ENCODE measurements around the gene BID. TPM values are rescaled to one million over a fixed set of nuclear protein-coding genes. Genes with fewer than 3 reads are reported as not detected.

BID gene
- total and polyA plus RNA-seq, 2 experiments from 2014 or later: 64.6 to 70.7 TPM

DNA sequence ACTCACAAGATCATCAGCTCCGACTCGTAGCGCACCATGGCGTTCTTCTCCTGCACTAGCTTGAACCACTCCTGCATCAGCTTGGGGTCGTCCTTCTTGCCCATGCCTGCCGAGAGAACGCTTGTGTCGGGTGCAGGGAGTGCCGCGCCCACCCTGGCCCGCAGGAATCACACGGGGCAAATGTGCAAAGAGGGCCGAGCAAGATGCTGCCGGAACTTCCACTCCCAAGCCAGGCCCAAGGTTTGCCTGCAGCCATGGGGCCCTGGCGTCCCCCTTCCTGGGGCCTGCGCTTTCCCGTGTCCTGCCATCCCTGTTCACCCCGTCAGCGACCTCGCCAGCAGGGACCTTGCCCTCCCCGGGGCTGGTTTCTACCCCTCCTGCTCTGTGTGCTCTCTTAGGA is 16.9 kb upstream of the BID start:
- no peak overlapping the region for H3K27ac ChIP-seq
- H3F3A ChIP-seq (ENCODE audit: insufficient read depth): no peaks in the 10 kb centered on the region
- no peak overlapping the region for H3K4me3 ChIP-seq
- in situ Hi-C loops (cut with MboI): no loop called here
- DNase-seq: no peak
- H3K4me1 ChIP-seq (ENCODE audit: insufficient read depth): peaks cover 6% of the 10 kb centered on the region; the same call in 1 of the 2 replicates
- H2AFZ ChIP-seq: no peak overlapping the region
- H3K4me2 ChIP-seq (ENCODE audit: unreplicated experiment): no peak overlapping the region
- TF ChIP-seq EZH2phosphoT487 (IDR thresholded peaks at IDR 0.05; ENCODE audit: insufficient read depth, low read depth) (no peak), EZH2 (IDR thresholded peaks at IDR 0.05; ENCODE audit: insufficient read depth, poor library complexity, severe bottlenecking) (no peak)
- H3K36me3 ChIP-seq (ENCODE audit: low read depth): no peaks in the 10 kb centered on the region
- no peaks in the 10 kb centered on the region for H3K9me3 ChIP-seq (ENCODE audit: low read depth)
- no peaks in the 10 kb centered on the region for H3K79me2 ChIP-seq (ENCODE audit: insufficient read depth)
- WGBS, 2 experiments (ENCODE audit: low coverage in 1 of 2, low lambda C conversion rate in 2 of 2, missing lambda C conversion rate in 2 of 2): 94% methylated on average over 19 to 21 of the region's 21 CpGs
- H4K20me1 ChIP-seq (ENCODE audit: insufficient read depth): no peaks in the 10 kb centered on the region
- H3K27me3 ChIP-seq (replicated peaks; ENCODE audit: insufficient read depth): no peaks in the 10 kb centered on the region
- H3K9ac ChIP-seq: no peak overlapping the region
- H3K9me2 ChIP-seq (ENCODE audit: insufficient read depth): no peaks in the 10 kb centered on the region

DNA sequence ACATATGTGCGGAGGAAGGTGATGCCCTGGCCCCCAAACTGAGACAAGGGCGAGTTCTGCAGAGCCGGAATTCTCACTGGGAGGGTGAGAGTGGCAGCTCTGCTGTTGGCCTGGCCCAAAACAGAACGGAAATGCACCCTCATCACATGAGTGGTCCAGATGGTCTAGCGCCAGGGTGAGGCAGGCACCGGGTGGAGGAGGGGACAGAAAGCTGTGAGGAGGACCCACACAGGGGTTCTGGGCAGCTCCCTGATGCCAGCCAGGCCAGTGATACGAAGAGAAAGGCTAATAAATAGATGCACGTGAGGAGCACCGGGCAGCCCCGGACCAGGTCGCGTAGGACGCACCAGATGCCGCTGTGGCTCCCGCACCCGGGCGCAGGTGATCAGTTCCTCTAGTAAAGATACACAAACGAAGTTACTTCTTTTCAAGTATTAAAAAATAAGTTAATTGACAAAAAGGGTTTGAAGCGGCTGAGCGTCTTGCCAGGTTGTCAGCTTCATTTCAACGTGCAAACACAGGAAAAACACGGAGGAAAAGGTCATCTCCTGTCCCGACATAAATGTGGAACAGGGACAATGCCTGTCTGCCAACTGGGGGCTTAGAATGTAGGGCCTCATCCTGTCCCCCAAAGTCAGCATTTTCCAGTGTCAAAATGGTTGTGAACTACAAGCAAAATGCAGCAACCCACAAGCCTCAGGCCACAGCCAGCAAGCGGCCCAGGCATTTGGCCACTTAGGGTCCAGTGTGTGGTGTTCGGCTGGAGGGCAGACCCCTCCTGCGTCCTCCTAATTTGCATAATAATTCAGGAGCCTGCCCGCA is 15.3 kb upstream of the BID start:
- Histone ChIP-seq H3K4me2 (ENCODE audit: unreplicated experiment) (no peak overlapping the region), H3K9me2 (ENCODE audit: insufficient read depth) (no peaks in the 10 kb centered on the region), H3K27ac (no peak overlapping the region), H3K36me3 (ENCODE audit: low read depth) (no peaks in the 10 kb centered on the region), H2AFZ (no peak overlapping the region), H3K9me3 (ENCODE audit: low read depth) (no peaks in the 10 kb centered on the region), H4K20me1 (ENCODE audit: insufficient read depth) (no peaks in the 10 kb centered on the region), H3K27me3 (replicated peaks; ENCODE audit: insufficient read depth) (no peaks in the 10 kb centered on the region), H3K4me3 (no peak overlapping the region), H3K79me2 (ENCODE audit: insufficient read depth) (no peaks in the 10 kb centered on the region), H3F3A (ENCODE audit: insufficient read depth) (no peaks in the 10 kb centered on the region), H3K4me1 (ENCODE audit: insufficient read depth) (peaks cover 6% of the 10 kb centered on the region; the same call in 1 of the 2 replicates), H3K9ac (no peak overlapping the region)
- 93 to 95% methylated on average over 27 of the region's 27 CpGs for WGBS, 2 experiments (ENCODE audit: low coverage in 1 of 2, low lambda C conversion rate in 2 of 2, missing lambda C conversion rate in 2 of 2)
- no peak for TF ChIP-seq EZH2phosphoT487 (IDR thresholded peaks at IDR 0.05; ENCODE audit: insufficient read depth, low read depth)
- no peak for TF ChIP-seq EZH2 (IDR thresholded peaks at IDR 0.05; ENCODE audit: insufficient read depth, poor library complexity, severe bottlenecking)
- in situ Hi-C loops (cut with MboI): loop anchor here (10.0 kb wide), 1 partner anchor 55 kb away; no protein-coding TSS in a partner anchor
- no peak for DNase-seq

DNA sequence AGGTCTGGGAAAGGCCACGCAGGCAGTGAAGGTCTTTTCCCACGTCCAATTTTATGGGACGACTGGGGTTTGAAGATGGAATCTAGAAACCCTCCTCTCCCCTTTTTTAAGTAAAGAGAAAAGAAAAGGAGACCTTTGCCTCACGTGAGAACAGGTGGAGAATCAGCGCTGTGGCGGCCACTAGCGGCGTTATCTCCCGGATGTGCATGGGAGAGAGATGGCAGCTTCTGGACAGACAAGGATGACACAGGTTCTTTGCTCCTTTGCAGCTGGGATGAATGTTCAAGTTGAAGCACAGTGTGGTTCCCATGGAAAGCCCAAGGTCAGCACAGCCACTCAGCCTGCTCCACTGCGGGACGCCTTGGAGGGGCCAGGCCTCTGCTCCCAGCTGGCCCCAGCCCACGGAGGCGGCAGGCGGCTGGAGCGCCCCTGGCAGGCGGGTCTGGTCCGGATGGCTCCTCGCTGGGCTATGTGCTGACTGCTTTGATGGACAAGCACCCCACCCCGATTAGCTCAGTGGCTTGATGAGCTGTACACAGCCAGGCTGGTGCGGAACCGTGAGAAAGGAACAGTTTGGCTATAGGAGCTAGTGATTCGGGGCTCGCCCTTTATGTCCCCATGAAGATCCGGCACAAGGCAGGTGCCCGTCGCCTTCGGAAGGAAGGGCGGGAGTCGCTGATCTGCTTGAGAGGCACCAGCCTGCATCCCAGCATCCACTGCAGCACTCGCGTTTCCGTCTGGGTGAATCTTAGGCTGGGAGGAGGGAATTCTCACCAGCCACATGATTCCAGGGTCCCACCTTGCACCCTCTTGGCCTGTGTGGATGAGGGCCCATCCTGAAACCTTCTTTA is 14.5 kb upstream of the BID start:
- DNase-seq: no peak
- H3K4me3 ChIP-seq: no peak overlapping the region
- no peaks in the 10 kb centered on the region for H3K27me3 ChIP-seq (replicated peaks; ENCODE audit: insufficient read depth)
- H3K9me3 ChIP-seq (ENCODE audit: low read depth): no peaks in the 10 kb centered on the region
- TF ChIP-seq EZH2phosphoT487 (IDR thresholded peaks at IDR 0.05; ENCODE audit: insufficient read depth, low read depth): no peak
- no peak for TF ChIP-seq EZH2 (IDR thresholded peaks at IDR 0.05; ENCODE audit: insufficient read depth, poor library complexity, severe bottlenecking)
- no peaks in the 10 kb centered on the region for H4K20me1 ChIP-seq (ENCODE audit: insufficient read depth)
- no peak overlapping the region for H3K27ac ChIP-seq
- no peaks in the 10 kb centered on the region for H3F3A ChIP-seq (ENCODE audit: insufficient read depth)
- no peak overlapping the region for H3K9ac ChIP-seq
- no peaks in the 10 kb centered on the region for H3K9me2 ChIP-seq (ENCODE audit: insufficient read depth)
- no peaks in the 10 kb centered on the region for H3K79me2 ChIP-seq (ENCODE audit: insufficient read depth)
- WGBS, 2 experiments (ENCODE audit: low coverage in 1 of 2, low lambda C conversion rate in 2 of 2, missing lambda C conversion rate in 2 of 2): 97% methylated on average over 32 of the region's 32 CpGs
- H2AFZ ChIP-seq: no peak overlapping the region
- peaks cover 6% of the 10 kb centered on the region; the same call in 1 of the 2 replicates for H3K4me1 ChIP-seq (ENCODE audit: insufficient read depth)
- no peaks in the 10 kb centered on the region for H3K36me3 ChIP-seq (ENCODE audit: low read depth)
- in situ Hi-C loops (cut with MboI): loop anchor here (10.0 kb wide), 1 partner anchor 56 kb away; no protein-coding TSS in a partner anchor
- no peak overlapping the region for H3K4me2 ChIP-seq (ENCODE audit: unreplicated experiment)

DNA sequence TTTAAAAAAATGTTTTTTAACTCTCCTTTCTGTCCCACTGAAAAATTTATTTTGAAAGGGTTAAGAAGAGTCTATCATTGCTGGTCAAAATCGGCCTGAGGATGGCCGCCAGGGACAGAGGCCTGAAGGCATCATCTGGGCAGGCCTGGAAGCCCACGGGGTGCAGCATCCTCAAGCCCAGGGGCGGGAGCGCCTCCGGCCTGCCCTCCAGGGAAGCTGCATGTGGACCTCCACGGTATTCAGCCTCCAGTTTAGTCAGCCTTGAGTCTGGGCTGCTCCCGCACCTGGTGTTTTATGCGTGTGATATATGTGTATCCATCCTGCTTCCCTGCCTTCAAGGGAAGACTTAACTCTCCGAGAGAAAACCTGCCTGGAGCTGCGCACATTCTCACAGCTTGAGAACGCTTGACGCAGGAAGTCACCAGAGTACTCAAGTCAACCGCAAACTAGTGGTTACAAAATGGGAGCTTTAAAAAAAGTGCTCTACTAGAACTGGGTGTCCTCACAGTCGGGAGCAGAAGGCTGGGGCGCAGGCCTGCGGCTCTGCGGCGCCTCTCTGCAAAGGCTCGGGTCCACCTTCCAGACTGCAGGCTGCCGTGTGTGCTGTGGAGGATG is 13.6 kb upstream of the BID start:
- Histone ChIP-seq H3K4me1 (ENCODE audit: insufficient read depth) (peaks cover 6% of the 10 kb centered on the region; the same call in 1 of the 2 replicates), H3K27me3 (replicated peaks; ENCODE audit: insufficient read depth) (no peaks in the 10 kb centered on the region), H3K27ac (no peak overlapping the region), H3K36me3 (ENCODE audit: low read depth) (no peaks in the 10 kb centered on the region), H3K79me2 (ENCODE audit: insufficient read depth) (no peaks in the 10 kb centered on the region), H4K20me1 (ENCODE audit: insufficient read depth) (no peaks in the 10 kb centered on the region), H3K9me3 (ENCODE audit: low read depth) (no peaks in the 10 kb centered on the region), H3K4me2 (ENCODE audit: unreplicated experiment) (no peak overlapping the region), H2AFZ (no peak overlapping the region), H3F3A (ENCODE audit: insufficient read depth) (no peaks in the 10 kb centered on the region), H3K9me2 (ENCODE audit: insufficient read depth) (no peaks in the 10 kb centered on the region), H3K9ac (no peak overlapping the region), H3K4me3 (no peak overlapping the region)
- 92% methylated on average over 21 of the region's 21 CpGs for WGBS, 2 experiments (ENCODE audit: low coverage in 1 of 2, low lambda C conversion rate in 2 of 2, missing lambda C conversion rate in 2 of 2)
- TF ChIP-seq EZH2phosphoT487 (IDR thresholded peaks at IDR 0.05; ENCODE audit: insufficient read depth, low read depth) (no peak), EZH2 (IDR thresholded peaks at IDR 0.05; ENCODE audit: insufficient read depth, poor library complexity, severe bottlenecking) (no peak)
- DNase-seq: no peak
- in situ Hi-C loops (cut with MboI): loop anchor here (10.0 kb wide), 1 partner anchor 57 kb away; no protein-coding TSS in a partner anchor
